GM15510 (cell line): ENCODE measurements around the gene RNF26.
A peak's percentile ranks its signal among the peaks of the same experiment; 100 is the strongest.

ENCODE experiments used
- POLR2A ChIP-seq: IDR thresholded peaks from 3 replicates; pipeline ENCODE4 v1.6.1; 2011; ENCODE audit warnings: borderline replicate concordance; ENCODE audit not compliant: insufficient read length; ENCODE audit errors: extremely low read depth

Gene RNF26

GRCh38 chr11:119307974-119308373 is 26.4 kb upstream of the RNF26 start:
- no peak for TF ChIP-seq POLR2A

DNA sequence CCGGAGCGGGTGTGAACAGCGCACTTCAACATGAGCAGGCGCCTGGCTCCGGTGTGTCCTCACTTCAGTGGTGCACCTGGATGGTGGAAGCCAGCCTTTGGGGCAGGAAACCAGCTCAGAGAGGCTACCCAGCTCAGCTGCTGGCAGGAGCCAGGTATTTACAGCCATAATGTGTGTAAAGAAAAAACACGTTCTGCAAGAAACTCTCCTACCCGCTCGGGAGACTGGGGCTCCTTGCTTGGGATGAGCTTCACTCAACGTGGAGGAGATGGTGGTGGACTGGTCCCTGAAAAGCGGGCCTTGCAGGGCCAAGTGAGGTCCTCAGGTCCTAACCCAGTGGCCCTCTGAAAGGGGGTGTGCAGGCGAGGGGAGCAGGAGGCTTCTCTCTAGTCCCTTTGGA is 24.9 kb upstream of the RNF26 start:
- TF ChIP-seq POLR2A: no peak

DNA sequence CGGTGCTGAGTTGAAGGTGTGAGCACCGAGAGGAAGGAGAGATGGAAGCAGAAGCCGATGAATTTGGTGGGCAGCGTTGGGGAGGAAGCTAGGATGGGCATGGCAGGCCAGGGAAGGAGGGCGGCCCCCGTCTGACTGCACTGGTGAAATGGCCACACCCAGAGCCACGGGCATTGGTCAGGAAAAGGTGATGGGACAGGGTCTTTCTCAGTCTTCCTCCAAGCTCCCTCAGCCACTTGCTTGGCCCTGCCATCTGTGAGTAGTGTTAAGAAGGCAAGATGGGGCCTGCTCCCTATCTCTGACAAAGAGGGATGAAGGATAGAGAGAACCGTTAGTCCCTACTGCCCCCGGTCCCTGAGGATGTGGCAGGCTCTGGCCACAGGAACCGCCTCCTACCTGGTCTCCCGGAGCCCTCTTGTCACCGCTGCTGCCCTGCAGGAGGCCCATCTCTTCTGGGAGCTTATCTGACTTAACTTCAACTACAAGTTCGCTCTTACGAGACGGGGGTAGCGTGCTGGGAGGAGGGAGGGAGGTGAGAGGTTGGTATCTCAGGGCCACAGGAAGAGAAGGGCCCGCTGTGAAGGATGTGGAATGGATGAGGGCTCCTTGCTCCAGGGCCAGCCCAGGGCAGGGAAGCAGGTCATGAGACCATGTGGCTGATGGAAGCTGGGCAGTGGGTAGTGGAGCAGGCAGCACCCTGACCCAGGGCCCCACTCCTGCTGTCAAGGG is 24.2 kb upstream of the RNF26 start:
- no peak for TF ChIP-seq POLR2A

GRCh38 chr11:119310682-119311052 is 23.7 kb upstream of the RNF26 start:
- TF ChIP-seq POLR2A: no peak

DNA sequence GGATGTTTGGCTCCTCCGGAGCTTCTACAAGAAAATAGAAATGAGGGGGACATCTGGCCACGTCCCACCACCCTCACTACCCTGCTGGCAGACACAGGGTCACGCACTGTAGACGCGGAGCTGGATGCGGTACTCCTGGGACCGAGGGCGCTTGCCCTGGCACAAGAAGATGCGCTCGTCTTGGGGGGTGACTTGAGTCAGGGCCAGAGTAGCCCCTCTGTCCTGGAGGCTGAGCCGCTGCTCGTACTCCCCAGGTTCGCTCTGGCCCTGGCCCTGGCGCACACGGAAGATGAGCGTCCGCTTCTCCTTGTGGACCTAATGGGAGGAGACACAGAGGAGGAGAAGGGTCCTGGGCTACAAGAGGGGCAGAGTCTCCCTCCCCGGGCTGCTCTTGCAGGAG is 19.6 kb upstream of the RNF26 start:
- TF ChIP-seq POLR2A: no peak

DNA sequence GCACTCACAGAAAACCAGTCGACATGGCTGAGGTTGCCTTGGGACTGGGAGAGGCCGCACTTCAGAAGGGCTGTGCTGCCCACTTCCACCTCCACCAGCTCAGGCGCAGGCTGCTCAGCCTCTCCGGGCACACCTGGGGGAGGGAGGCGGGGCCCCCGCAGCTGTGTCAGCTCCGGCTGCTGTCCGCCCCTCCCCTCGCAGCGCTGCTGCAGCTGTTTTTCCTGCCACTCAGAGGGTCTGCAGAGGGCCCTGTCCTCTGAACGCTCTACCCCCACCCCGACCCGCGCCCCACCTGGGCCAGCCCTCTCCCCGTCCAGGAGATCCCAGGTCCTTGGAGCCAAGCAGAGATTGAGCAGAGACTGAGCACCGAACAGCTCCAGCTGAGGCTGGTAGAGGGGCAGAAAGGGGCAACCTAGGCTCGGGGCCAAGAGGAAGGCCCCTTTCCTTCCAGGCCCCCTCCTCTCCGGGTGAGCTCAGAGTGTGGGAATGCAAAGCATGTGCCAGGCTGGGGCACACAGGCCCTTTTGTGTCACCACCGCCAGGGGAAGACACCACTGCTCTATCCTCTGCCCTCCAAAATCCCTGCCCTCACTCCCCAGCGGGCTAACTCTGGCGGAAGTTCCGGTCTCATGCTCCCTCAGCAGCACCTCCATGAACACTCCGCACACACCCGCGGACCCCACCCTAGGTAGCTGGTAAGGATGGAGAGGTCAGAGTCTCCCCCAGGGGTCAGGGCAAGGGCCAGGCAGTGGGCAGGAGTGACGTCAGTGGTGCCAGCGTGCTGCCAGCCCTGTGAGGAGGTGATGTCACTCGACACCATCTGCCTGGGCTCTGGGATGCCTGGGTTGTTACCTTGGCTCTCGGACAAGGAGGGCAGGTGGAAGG is 19.0 kb upstream of the RNF26 start:
- TF ChIP-seq POLR2A: no peak

DNA sequence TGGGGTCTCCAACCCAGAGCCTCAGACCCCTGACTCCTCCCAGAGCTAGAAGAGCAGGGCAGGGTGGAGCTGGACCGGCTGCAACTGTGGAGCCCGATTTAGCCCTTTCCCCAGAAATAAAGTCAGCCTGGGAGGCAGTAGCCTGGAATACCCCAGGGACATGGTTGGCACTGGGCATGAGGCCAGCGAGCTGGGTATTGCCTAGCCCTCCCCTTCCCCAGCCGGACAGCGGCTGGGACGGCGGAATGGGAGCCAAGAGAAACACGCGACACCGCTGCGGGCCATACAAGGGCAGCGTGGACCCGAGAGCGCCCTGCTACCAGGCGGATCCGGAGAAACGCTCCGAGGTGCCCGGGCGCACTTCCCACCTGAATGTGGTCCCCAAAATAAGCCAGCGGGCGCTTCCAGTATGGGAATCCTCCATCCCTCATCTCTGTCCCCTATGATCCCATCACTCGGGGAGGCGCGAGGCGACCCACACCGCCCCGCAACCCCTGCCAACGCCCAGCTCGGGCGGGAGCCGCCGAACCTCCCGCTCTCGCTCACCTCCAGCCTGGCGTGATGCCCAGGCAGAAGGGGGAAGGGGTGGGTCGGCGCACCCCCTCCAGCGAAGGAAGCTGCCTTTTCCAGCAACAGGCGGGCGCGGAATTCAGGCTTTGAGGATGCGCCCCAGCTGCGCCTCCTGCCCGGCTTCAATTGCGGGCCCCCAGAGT is 18.2 kb upstream of the RNF26 start:
- no peak for TF ChIP-seq POLR2A

DNA sequence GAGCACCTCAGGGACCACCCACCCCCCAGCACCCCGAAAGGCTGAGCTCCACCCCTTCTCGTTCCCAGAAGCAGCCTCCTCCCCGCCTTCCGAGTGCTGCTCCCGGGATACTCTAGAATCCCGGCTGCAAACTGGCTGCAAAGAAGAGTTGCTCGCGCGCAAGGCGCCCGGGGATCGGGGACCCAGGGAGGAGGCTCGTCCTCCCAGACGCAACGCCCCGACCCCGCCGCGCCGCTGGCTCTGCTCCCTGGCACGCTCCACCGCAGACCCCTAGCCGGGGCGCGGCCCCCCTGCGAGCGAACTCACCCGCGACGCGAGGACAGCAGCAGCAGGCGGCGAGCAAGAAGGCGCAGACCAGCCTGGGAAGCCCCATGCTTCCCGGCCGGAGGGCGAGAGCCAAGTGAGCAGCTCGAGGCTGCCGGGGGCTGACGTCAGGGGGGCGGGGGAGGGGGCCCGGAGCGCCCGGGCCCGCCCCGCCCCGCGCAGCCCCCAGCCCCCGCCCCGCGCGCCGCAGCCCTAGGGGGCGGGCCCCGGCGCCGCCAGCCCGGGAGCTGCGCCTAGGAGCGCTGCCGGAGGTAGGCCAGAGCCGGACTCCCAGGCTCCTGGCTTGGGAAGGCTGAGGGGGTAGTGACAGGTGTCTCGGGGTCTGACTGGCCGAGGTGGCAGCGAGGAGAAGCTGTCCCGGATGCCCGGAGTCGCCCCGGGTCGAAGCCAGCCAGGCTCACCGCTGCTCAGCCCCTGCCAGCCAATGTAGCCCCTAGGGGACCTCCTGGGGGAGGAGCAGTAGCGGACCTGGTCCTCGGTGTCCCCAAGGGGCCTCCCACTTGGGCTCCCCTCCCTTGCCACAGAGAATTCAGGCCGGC is 17.4 kb upstream of the RNF26 start, which contains the start of gene MCAM:
TSS of gene MCAM (minus strand) at position 402 of the 863 bp plus-strand sequence. CDS start at position 373, 29 bp downstream.
- TF ChIP-seq POLR2A: no peak

DNA sequence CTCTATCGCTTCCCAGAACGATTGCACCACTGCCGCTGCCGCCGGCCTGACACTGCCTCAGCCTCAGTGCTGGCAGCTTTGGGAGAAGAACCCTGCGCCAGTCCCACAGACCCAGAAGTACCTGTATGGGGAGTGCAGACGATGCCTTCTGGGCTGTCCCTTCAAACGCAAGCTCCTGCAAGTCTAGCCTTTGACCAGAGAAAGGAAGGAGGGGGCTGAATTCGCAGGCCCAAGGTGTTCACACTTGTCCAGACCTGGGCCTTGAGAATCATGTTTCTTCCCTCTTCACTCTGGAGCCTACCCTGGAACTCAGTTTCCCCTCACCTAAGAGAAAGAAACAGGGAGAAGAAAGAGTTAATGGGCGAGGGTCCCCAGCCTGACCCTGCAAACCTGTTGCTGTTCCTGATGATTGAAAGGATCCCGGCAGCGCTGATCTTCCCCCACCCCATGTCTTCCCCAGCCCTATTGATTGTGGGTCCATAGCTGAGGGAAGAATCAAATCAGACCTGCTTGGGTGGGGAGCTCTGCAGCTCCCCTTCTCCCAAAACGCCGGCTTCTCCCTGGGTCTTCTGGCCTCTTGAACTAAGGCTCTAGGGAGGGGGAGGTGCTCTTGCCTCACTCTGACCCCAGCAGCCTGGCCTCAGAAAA is 16.6 kb upstream of the RNF26 start:
- no peak for TF ChIP-seq POLR2A

GRCh38 chr11:119318240-119319135 is 15.8 kb upstream of the RNF26 start:
- peak; percentile 18 for TF ChIP-seq POLR2A

DNA sequence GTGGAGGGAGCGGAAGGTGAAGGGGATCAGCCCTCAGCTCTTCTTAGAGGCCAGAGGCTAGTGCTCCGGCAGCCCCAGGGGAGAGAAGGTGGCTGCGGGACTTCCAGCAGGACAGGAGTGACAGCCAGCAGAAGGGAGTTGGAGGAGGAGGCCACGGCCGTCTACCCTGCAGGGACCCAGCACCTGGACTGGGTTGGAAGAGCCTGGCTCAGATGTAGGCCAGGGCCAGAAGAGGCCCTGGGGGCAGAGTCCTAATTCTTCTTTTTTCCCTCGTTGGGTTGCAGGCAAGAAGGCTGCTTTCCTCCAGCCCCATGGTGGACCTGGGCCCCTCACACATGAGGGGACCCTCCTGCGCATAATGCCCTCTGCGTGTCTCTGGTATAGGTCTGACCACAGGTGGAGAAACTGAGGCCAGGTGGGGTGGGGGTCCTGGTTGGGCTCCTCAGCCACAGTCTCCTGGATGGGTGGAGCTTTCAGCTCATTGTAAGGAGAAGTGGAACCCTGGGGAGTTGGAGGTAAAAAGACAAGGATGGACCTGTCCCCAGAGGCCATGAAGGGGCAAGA is 15.1 kb upstream of the RNF26 start:
- TF ChIP-seq POLR2A: no peak

DNA sequence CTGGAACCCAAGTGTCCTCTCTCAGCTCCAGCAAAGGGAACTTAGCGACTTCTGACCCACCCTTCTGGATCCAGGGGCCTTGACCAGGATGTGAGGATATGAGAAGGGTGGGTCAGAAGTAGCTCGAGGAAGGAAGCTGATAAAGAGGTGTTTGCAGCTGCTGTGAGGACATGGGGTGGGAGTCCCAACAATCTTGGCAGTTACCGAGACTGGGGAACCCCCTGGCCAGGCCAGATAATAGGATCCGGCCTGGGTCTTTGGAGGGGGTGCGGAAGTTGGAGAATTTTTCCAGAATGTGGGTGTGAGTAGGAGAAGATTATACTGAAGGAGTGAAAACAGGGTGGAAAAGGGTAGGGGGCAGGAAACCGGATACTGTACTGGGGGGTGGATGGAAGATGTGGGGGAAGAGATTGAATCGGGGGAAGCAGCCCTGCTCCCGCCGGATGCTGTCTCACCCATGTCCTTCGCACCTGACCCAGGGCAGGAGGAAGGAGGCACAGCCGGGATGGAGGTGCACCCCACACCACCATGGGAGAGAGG is 14.6 kb upstream of the RNF26 start:
- TF ChIP-seq POLR2A: no peak
